ENCODE results near the gene THAP3. TPM values are rescaled to one million over a fixed set of nuclear protein-coding genes. Genes with fewer than 3 reads are reported as not detected.

Gene THAP3
- total and polyA plus RNA-seq, 2 of the 4 experiments (the other 2 are of a cell fraction): 14.2 to 14.9 TPM

DNA sequence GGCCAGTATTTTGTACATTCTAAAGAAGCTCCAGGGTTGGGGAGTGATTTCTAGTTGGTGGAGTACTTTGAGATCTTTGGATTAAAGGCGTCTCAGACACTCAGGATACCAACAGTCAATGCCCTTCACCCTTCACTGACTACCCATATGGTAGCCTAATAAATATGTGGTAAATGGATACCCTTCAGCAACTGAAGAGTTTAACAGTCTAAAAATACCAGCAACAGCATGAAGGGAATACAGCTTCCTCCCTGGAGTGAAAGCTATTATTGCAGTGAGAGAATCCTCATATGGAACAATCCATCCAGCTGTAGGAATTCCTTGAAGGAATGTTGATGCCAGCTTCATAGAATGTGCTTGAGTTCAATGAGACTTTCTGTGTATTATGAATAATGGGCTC, 50.1 kb downstream of the THAP3 start:
- Histone ChIP-seq H3K9me3 (ENCODE audit: control insufficient read depth, insufficient read depth, low read length) (no peaks in the 10 kb centered on the region), H4K91ac (ENCODE audit: insufficient read depth, low read depth, low read length) (no peak overlapping the region), H3K4me2 (ENCODE audit: low read depth, low read length) (no peak overlapping the region), H3K9me1 (ENCODE audit: insufficient read depth, low read length) (no peaks in the 10 kb centered on the region; the same call in none of the 2 replicates), H3K4me3 (ENCODE audit: insufficient read depth, low read depth, low read length) (no peak overlapping the region), H2AK5ac (ENCODE audit: low read depth, low read length) (no peak overlapping the region), H2AFZ (replicated peaks; ENCODE audit: low read length, poor library complexity) (no peak overlapping the region), H3K23ac (ENCODE audit: low read depth, low read length) (no peak overlapping the region), H3K4ac (ENCODE audit: low read depth, low read length) (no peak overlapping the region), H2BK5ac (ENCODE audit: low read depth, low read length, poor library complexity, severe bottlenecking) (peak overlapping the region; percentile 39), H3K27ac (ENCODE audit: insufficient read depth, low read length) (no peak overlapping the region), H3K14ac (replicated peaks; ENCODE audit: low read depth, low read length) (no peak overlapping the region), H2BK20ac (ENCODE audit: low read depth, low read length) (no peak overlapping the region), H3K18ac (ENCODE audit: low read depth, low read length) (no peak overlapping the region), H3K79me1 (ENCODE audit: low read depth in 1 of 2, low read length in 2 of 2) (peaks cover 13 to 36% of the 10 kb centered on the region in 2 experiments), H4K8ac (ENCODE audit: low read depth in 2 of 2, low read length in 2 of 2) (no peak overlapping the region), H2AK9ac (replicated peaks; ENCODE audit: low read depth, low read length, poor library complexity) (no peak overlapping the region), H3K56ac (ENCODE audit: extremely low read depth, insufficient read depth, low read length) (no peak overlapping the region), H3K9ac (ENCODE audit: low read depth, low read length) (no peak overlapping the region), H4K20me1 (ENCODE audit: insufficient read depth, low read length) (no peaks in the 10 kb centered on the region), H3K36me3 (ENCODE audit: control insufficient read depth, insufficient read depth, low read length) (peaks cover 20% of the 10 kb centered on the region), H3K4me1 (ENCODE audit: control insufficient read depth, insufficient read depth, low read length) (peaks cover 2% of the 10 kb centered on the region; the same call in 1 of the 2 replicates), H3K27me3 (ENCODE audit: control insufficient read depth, insufficient read depth, low read length) (no peaks in the 10 kb centered on the region), H2BK120ac (ENCODE audit: low read depth, low read length) (no peak overlapping the region), H2BK15ac (ENCODE audit: low read depth, low read length) (no peak overlapping the region), H4K5ac (ENCODE audit: low read depth, low read length) (no peak overlapping the region; the same call in 1 of the 2 replicates)
- no CpG with 5 or more reads among the region's 1 CpG for WGBS, 2 experiments (ENCODE audit: extremely low coverage in 2 of 2, insufficient read length in 1 of 2)
- ChIA-PET POLR2A (ENCODE audit: unreplicated experiment) (interaction anchor here (0.5 kb wide), 1 partner anchor 20 kb away, joined by 3 read pairs; no protein-coding TSS in a partner anchor), CTCF (no interaction called here)
- dilution Hi-C loops (cut with HindIII; ENCODE audit: low sequenced_read_pairs, unreplicated experiment) (no loop called here), in situ Hi-C loops (cut with MboI; ENCODE audit: low sequenced_read_pairs) (no loop called here), intact Hi-C loops (cut with micrococcal nuclease) (no loop called here)
- no peak for TF ChIP-seq RFX5 (IDR thresholded peaks at IDR 0.05; ENCODE audit: low read depth, low read length)
- TF ChIP-seq NFE2L2 (IDR thresholded peaks at IDR 0.05; ENCODE audit: low read depth, low read length): no peak
- no peak for TF ChIP-seq CHD1 (IDR thresholded peaks at IDR 0.05; ENCODE audit: low read depth, low read length)
- TF ChIP-seq, protein P1, sequence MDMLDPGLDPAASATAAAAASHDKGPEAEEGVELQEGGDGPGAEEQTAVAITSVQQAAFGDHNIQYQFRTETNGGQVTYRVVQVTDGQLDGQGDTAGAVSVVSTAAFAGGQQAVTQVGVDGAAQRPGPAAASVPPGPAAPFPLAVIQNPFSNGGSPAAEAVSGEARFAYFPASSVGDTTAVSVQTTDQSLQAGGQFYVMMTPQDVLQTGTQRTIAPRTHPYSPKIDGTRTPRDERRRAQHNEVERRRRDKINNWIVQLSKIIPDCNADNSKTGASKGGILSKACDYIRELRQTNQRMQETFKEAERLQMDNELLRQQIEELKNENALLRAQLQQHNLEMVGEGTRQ (IDR thresholded peaks at IDR 0.05; ENCODE audit: low read depth, low read length): no peak
- no peak for TF ChIP-seq POLR2A (IDR thresholded peaks at IDR 0.05; ENCODE audit: low read depth, low read length)
- no peak for TF ChIP-seq FOS (IDR thresholded peaks at IDR 0.05; ENCODE audit: low read depth, low read length)
- TF ChIP-seq, protein P2, sequence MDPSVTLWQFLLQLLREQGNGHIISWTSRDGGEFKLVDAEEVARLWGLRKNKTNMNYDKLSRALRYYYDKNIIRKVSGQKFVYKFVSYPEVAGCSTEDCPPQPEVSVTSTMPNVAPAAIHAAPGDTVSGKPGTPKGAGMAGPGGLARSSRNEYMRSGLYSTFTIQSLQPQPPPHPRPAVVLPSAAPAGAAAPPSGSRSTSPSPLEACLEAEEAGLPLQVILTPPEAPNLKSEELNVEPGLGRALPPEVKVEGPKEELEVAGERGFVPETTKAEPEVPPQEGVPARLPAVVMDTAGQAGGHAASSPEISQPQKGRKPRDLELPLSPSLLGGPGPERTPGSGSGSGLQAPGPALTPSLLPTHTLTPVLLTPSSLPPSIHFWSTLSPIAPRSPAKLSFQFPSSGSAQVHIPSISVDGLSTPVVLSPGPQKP (IDR thresholded peaks at IDR 0.05; ENCODE audit: borderline replicate concordance, low read depth, low read length): no peak
- no peak for TF ChIP-seq BHLHE40 (IDR thresholded peaks at IDR 0.05; ENCODE audit: low read depth, low read length)
- no peak for TF ChIP-seq RCOR1 (IDR thresholded peaks at IDR 0.05; ENCODE audit: insufficient replicate concordance, low read length)
- no peak for TF ChIP-seq RAD21 (IDR thresholded peaks at IDR 0.05; ENCODE audit: low read length)
- no peak for TF ChIP-seq MAFK (IDR thresholded peaks at IDR 0.05; ENCODE audit: low read depth, low read length)
- no peak for TF ChIP-seq CEBPB (IDR thresholded peaks at IDR 0.05; ENCODE audit: low read depth, low read length)
- TF ChIP-seq MXI1 (IDR thresholded peaks at IDR 0.05; ENCODE audit: borderline replicate concordance, low read depth, low read length): no peak
- no peak for TF ChIP-seq SMC3 (IDR thresholded peaks at IDR 0.05; ENCODE audit: low read depth, low read length)
- TF ChIP-seq, protein P3, sequence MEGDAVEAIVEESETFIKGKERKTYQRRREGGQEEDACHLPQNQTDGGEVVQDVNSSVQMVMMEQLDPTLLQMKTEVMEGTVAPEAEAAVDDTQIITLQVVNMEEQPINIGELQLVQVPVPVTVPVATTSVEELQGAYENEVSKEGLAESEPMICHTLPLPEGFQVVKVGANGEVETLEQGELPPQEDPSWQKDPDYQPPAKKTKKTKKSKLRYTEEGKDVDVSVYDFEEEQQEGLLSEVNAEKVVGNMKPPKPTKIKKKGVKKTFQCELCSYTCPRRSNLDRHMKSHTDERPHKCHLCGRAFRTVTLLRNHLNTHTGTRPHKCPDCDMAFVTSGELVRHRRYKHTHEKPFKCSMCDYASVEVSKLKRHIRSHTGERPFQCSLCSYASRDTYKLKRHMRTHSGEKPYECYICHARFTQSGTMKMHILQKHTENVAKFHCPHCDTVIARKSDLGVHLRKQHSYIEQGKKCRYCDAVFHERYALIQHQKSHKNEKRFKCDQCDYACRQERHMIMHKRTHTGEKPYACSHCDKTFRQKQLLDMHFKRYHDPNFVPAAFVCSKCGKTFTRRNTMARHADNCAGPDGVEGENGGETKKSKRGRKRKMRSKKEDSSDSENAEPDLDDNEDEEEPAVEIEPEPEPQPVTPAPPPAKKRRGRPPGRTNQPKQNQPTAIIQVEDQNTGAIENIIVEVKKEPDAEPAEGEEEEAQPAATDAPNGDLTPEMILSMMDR (conservative IDR thresholded peaks at IDR 0.05; ENCODE audit: low read depth, low read length): no peak
- TF ChIP-seq MAZ (IDR thresholded peaks at IDR 0.05; ENCODE audit: borderline replicate concordance, low read depth, low read length): no peak
- ATAC-seq (ENCODE audit: low read depth): peak; percentile 41
- no TSS peak for BruUV-seq (replicated peaks)
- no peak for DNase-seq
